OCI-LY1 (cell line): Measurements from ENCODE around the gene C2orf49.

ENCODE experiments used
- H2AFZ ChIP-seq: fragments of 200-600 bp; sonication (generic), shearing (Covaris generic); 2 replicates; pipeline ENCODE4 v1.6.0; 2014; ENCODE audit warnings: antibody characterized with exemption, mild to moderate bottlenecking, low read length
- H3F3A ChIP-seq: fragments of 200-600 bp; sonication (generic), shearing (Covaris generic); 2 replicates; pipeline ENCODE4 v1.6.0; 2014; ENCODE audit warnings: mild to moderate bottlenecking, antibody characterized with exemption, low read length, moderate library complexity; ENCODE audit not compliant: insufficient read depth
- H3K27ac ChIP-seq: fragments of 200-600 bp; sonication (generic); 2 replicates; pipeline ENCODE4 v1.5.1; 2014; ENCODE audit warnings: low read length, mixed run types, mild to moderate bottlenecking, low read depth; ENCODE audit not compliant: poor library complexity, severe bottlenecking
- H3K27me3 ChIP-seq: fragments of 200-600 bp; sonication (generic); 2 replicates; pipeline ENCODE4 v1.6.0; 2014; ENCODE audit warnings: antibody characterized with exemption, mild to moderate bottlenecking, low read length, moderate library complexity; ENCODE audit not compliant: insufficient read depth
- H3K36me3 ChIP-seq: fragments of 200-600 bp; sonication (generic); 2 replicates; pipeline ENCODE4 v1.6.1; 2014; ENCODE audit warnings: mild to moderate bottlenecking, antibody characterized with exemption, low read length, moderate library complexity, mixed read lengths; ENCODE audit not compliant: insufficient read depth
- H3K4me1 ChIP-seq: fragments of 200-600 bp; sonication (generic); 2 replicates; pipeline ENCODE4 v1.5.1; 2014; ENCODE audit warnings: mild to moderate bottlenecking, low read length, moderate library complexity; ENCODE audit not compliant: insufficient read depth, severe bottlenecking
- H3K4me2 ChIP-seq: fragments of 200-600 bp; sonication (generic), shearing (Covaris generic); 2 replicates; pipeline ENCODE4 v1.6.1; 2014; ENCODE audit warnings: low read length
- H3K4me3 ChIP-seq: fragments of 200-600 bp; sonication (generic); 2 replicates; pipeline ENCODE4 v1.5.1; 2014; ENCODE audit warnings: low read length, low read depth, mild to moderate bottlenecking, mixed read lengths; ENCODE audit not compliant: poor library complexity, severe bottlenecking
- H3K79me2 ChIP-seq: fragments of 200-600 bp; shearing (Covaris generic); 2 replicates; pipeline ENCODE4 v1.6.1; 2016; ENCODE audit warnings: mixed run types, low read length, mixed read lengths; ENCODE audit not compliant: insufficient read depth
- H3K9ac ChIP-seq: fragments of 200-600 bp; sonication (generic), shearing (Covaris generic); 2 replicates; pipeline ENCODE4 v1.6.1; 2014; ENCODE audit warnings: mild to moderate bottlenecking, low read length, mixed read lengths
- H3K9me2 ChIP-seq: fragments of 200-600 bp; sonication (generic), shearing (Covaris generic); 2 replicates; pipeline ENCODE4 v1.6.1; 2014; ENCODE audit warnings: low read depth, mild to moderate bottlenecking, low read length, mixed read lengths
- H3K9me3 ChIP-seq: fragments of 200-600 bp; shearing (Covaris generic); 2 replicates; pipeline ENCODE4 v1.6.1; 2014; ENCODE audit warnings: low read length, mixed read lengths
- H4K20me1 ChIP-seq: fragments of 200-600 bp; sonication (generic), shearing (Covaris generic); 2 replicates; pipeline ENCODE4 v1.6.0; 2016; ENCODE audit warnings: mild to moderate bottlenecking, low read length; ENCODE audit not compliant: insufficient read depth
- CTCF ChIP-seq: fragments of 200-600 bp; sonication (generic), shearing (Covaris generic); IDR thresholded peaks from 2 replicates; pipeline ENCODE4 v1.5.1; 2017; ENCODE audit warnings: mild to moderate bottlenecking, antibody characterized with exemption, low read length, moderate library complexity, mixed read lengths
- EZH2 ChIP-seq: fragments of 200-600 bp; sonication (generic), shearing (Covaris generic); IDR thresholded peaks from 2 replicates; pipeline ENCODE4 v1.8.0; 2017; ENCODE audit warnings: borderline replicate concordance, mixed run types, mild to moderate bottlenecking, antibody characterized with exemption, low read length, moderate library complexity, mixed read lengths

C2orf49 gene

GRCh38 chr2:105371156-105371555, 33.8 kb downstream of the C2orf49 start:
- Histone ChIP-seq H3K4me1 (peaks cover 4% of the 10 kb centered on the region), H3K36me3 (no peaks in the 10 kb centered on the region)

GRCh38 chr2:105371810-105372209, 34.5 kb downstream of the C2orf49 start:
- no peak overlapping the region for H2AFZ ChIP-seq
- no peaks in the 10 kb centered on the region for H3K9me2 ChIP-seq
- peaks cover 4% of the 10 kb centered on the region for H3K4me1 ChIP-seq
- H3K79me2 ChIP-seq = no peaks in the 10 kb centered on the region
- H3K4me3 ChIP-seq = no peak overlapping the region
- no peaks in the 10 kb centered on the region for H4K20me1 ChIP-seq
- H3K9me3 ChIP-seq = no peaks in the 10 kb centered on the region
- 0 out of 2 replicates have a peak, but pooled peaks cover 10% of the 10 kb centered on the region for H3K27me3 ChIP-seq
- TF ChIP-seq CTCF (no peak), EZH2 (no peak)
- H3K36me3 ChIP-seq = no peaks in the 10 kb centered on the region
- no peak overlapping the region for H3K4me2 ChIP-seq
- H3K27ac ChIP-seq = no peak overlapping the region
- no peaks in the 10 kb centered on the region for H3F3A ChIP-seq
- no peak overlapping the region for H3K9ac ChIP-seq

More at GRCh38 chr2:105371156-105371555, 33.8 kb downstream of the C2orf49 start:
- Histone ChIP-seq H2AFZ (no peak overlapping the region), H3K4me2 (no peak overlapping the region), H4K20me1 (no peaks in the 10 kb centered on the region), H3K79me2 (no peaks in the 10 kb centered on the region), H3F3A (no peaks in the 10 kb centered on the region), H3K27me3 (0 out of 2 replicates have a peak, but pooled peaks cover 7% of the 10 kb centered on the region), H3K9ac (no peak overlapping the region), H3K4me3 (no peak overlapping the region), H3K27ac (no peak overlapping the region), H3K9me2 (no peaks in the 10 kb centered on the region), H3K9me3 (no peaks in the 10 kb centered on the region)
- TF ChIP-seq EZH2 (no peak), CTCF (no peak)

DNA sequence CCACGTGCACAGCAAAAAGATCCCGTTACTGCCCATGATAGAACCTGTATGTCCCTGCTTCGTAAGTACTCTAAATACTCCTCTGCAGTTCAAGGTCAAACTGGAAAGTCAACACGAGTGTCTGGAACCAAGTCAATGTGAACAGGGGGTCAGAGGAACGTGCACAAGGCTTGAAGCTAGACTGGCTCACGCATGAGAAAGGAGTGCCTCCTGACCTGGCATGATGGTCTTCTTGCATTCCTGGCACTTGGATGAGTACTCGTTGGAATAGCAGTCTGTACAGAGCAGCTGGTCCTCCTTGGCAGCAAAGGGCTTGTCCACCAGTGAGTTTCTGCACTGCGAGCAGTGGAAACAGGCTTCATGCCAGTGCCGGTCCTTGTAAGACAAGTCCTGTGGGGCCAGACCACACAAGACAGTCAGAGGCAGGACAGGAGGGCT, 36.0 kb downstream of the C2orf49 start:
- Histone ChIP-seq H3K4me2 (no peak overlapping the region), H2AFZ (no peak overlapping the region), H3K36me3 (no peaks in the 10 kb centered on the region), H3K4me1 (peaks cover 4% of the 10 kb centered on the region), H3K9ac (no peak overlapping the region), H3K4me3 (no peak overlapping the region), H3F3A (no peaks in the 10 kb centered on the region), H3K27me3 (0 out of 2 replicates have a peak, but pooled peaks cover 10% of the 10 kb centered on the region), H3K9me2 (no peaks in the 10 kb centered on the region), H3K79me2 (no peaks in the 10 kb centered on the region), H3K9me3 (no peaks in the 10 kb centered on the region), H4K20me1 (no peaks in the 10 kb centered on the region), H3K27ac (no peak overlapping the region)
- TF ChIP-seq EZH2 = no peak
- no peak for TF ChIP-seq CTCF
